Transverse colon (tissue), 4 donors: ENCODE measurements around the gene PLA2G2C. TPM values are rescaled to one million over a fixed set of nuclear protein-coding genes. Genes with fewer than 3 reads are reported as not detected.
A peak's percentile ranks its signal among the peaks of the same experiment; 100 is the strongest.

Experiments
- DNase-seq: peaks from one replicate; pipeline ENCODE4 v3.0.0-alpha.2; 2019
- H3K27ac ChIP-seq, 4 donors: fragments of 200-600 bp; sonication (generic); 2 replicates each; pipeline ENCODE4 v1.5.1; 2016 to 2018; ENCODE audit warnings: inconsistent platforms in 4 of 4
- H3K27me3 ChIP-seq: fragments of 200-600 bp; sonication (generic); 2 replicates; pipeline ENCODE4 v1.5.1; 2017; ENCODE audit warnings: inconsistent platforms
- H3K36me3 ChIP-seq, 4 donors: fragments of 200-600 bp; sonication (generic); 2 replicates each; pipeline ENCODE4 v1.5.1; 2017 to 2019; ENCODE audit warnings: inconsistent platforms in 4 of 4
- H3K4me1 ChIP-seq, 4 donors: fragments of 200-600 bp; sonication (generic); 2 replicates each; pipeline ENCODE4 v1.5.1; 2017 to 2020; ENCODE audit warnings: inconsistent platforms in 4 of 4
- H3K4me3 ChIP-seq, 4 donors: fragments of 200-600 bp; sonication (generic); 1 replicate in 1 of 4; 2 replicates in 3 of 4; pipeline versions ENCODE4 v1.5.1 to v1.6.1; 2017 to 2019; ENCODE audit warnings: inconsistent platforms in 4 of 4
- H3K9me3 ChIP-seq, 2 donors: fragments of 200-600 bp; sonication (generic); 2 replicates each; pipeline ENCODE4 v1.5.1; 2017 to 2019; ENCODE audit warnings: inconsistent platforms in 2 of 2
- CTCF ChIP-seq, 5 experiments: fragments of 200-600 bp in 3 of 5; fragments of 450-650 bp in 2 of 5; sonication (generic) in 3 of 5; IDR thresholded peaks; 1 replicate in 2 of 5; 2 replicates in 3 of 5; pipeline ENCODE4 v1.5.1; 2016 to 2017; ENCODE audit warnings: antibody characterized with exemption in 5 of 5, inconsistent platforms in 3 of 5, mild to moderate bottlenecking in 2 of 5, moderate library complexity in 1 of 5
- EP300 ChIP-seq: sonication (generic); formaldehyde crosslinking; IDR thresholded peaks from one replicate; pipeline ENCODE4 v1.6.1; 2017; ENCODE audit warnings: antibody characterized with exemption, low read depth
- POLR2A ChIP-seq: fragments of 450-650 bp; IDR thresholded peaks from one replicate; pipeline ENCODE4 v1.6.1; 2016; ENCODE audit warnings: antibody characterized with exemption, mild to moderate bottlenecking, moderate library complexity
- POLR2AphosphoS5 ChIP-seq, 3 donors: sonication (generic); formaldehyde crosslinking; IDR thresholded peaks; one replicate each; pipeline ENCODE4 v1.6.1; 2016; ENCODE audit warnings: antibody characterized with exemption in 3 of 3
- WGBS, 2 donors: methylation state at CpG; one replicate each; pipeline ENCODE4 v1.1.5; 2018; ENCODE audit warnings: low coverage in 1 of 2; 5-methylcytosine and 5-hydroxymethylcytosine counted together
- in situ Hi-C, 4 donors: fragments of 200-750 bp; cut with MboI; loops; one replicate each; pipeline versions ENCODE4 v1.15.0 to v1.15.1; 2017; ENCODE audit warnings: low sequenced_read_pairs in 3 of 4, low pct_ligation_motif_present in 1 of 4, low pct_unique_long_range_greater_than_20kb in 1 of 4
- intact Hi-C: fragments of 100-400 bp; cut with DNase I; formaldehyde crosslinking; loops from one replicate; pipeline ENCODE4 v1.15.1; 2023; ENCODE audit warnings: low total_unique reads
- total RNA-seq, 4 donors: library from RNA; depleted of rRNA; stranded (reverse); fragments of >200 nt; gene quantifications; one replicate each; pipeline ENCODE4 v1.1.0, GENCODE V29; 2016

The PLA2G2C gene
- total RNA-seq, 4 donors from 2014 or later, result 0.14 to 4.1 (median 0.16) TPM; not detected in 1

DNA sequence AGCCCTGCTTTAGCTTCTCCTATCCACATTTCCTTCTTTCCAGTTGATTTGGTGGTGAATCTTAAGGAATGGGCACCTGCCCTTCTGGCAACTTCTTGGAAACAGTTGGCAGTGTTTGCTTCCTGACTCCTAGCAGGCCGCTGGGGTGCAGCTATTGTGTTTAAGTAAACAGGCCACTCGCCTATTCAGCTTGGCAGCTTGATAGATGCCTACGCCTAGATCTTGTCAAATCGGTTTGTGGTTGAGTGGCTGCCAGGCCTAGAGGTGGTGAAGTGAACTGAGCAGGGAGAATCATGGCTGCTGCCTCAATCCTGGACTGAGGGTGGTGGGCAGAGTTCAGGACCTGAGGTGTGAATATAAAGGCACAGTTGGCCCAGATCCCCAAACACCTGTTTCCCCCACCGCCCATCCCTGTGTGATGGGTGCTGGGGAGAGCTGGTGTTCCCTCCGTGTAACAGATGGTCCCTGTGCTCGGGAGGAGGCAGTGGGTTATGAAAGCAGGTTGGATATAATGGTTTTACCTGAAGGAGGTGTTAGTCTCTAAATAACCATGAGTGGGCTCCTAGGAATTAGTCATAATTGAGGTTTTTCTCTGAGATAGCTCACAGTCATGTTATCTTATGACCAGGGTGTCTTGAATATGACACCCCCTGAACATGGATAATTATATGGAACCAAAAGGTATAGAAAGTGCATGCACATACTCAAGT lies 940 bp upstream of the PLA2G2C start:
- 41% methylated on average over 7 of the region's 7 CpGs; no CpG with 5 or more reads in 1 of the 2 donors for WGBS, 2 donors
- H3K4me1 ChIP-seq, result peaks cover 14 to 58% (median 46%) of the 10 kb centered on the region in 4 donors
- TF ChIP-seq EP300, result no peak
- TF ChIP-seq POLR2AphosphoS5 (IDR thresholded peaks at IDR 0.05), result peak; percentile 16 to 65 (median 60)
- TF ChIP-seq CTCF (IDR thresholded peaks at IDR 0.05), result peak in 2 of 5 experiments; percentile 54 to 65
- peak; percentile 57 for TF ChIP-seq POLR2A
- in situ Hi-C loops (no loop called here), intact Hi-C loops (no loop called here)
- peak overlapping the region; percentile 76 to 92 (median 88) for H3K27ac ChIP-seq
- no peaks in the 10 kb centered on the region for H3K27me3 ChIP-seq
- no peaks in the 10 kb centered on the region for H3K36me3 ChIP-seq
- peak overlapping the region in 1 of 4 donors; percentile 75 for H3K4me3 ChIP-seq
- DNase-seq, result peak; percentile 77
- no peaks in the 10 kb centered on the region for H3K9me3 ChIP-seq

DNA sequence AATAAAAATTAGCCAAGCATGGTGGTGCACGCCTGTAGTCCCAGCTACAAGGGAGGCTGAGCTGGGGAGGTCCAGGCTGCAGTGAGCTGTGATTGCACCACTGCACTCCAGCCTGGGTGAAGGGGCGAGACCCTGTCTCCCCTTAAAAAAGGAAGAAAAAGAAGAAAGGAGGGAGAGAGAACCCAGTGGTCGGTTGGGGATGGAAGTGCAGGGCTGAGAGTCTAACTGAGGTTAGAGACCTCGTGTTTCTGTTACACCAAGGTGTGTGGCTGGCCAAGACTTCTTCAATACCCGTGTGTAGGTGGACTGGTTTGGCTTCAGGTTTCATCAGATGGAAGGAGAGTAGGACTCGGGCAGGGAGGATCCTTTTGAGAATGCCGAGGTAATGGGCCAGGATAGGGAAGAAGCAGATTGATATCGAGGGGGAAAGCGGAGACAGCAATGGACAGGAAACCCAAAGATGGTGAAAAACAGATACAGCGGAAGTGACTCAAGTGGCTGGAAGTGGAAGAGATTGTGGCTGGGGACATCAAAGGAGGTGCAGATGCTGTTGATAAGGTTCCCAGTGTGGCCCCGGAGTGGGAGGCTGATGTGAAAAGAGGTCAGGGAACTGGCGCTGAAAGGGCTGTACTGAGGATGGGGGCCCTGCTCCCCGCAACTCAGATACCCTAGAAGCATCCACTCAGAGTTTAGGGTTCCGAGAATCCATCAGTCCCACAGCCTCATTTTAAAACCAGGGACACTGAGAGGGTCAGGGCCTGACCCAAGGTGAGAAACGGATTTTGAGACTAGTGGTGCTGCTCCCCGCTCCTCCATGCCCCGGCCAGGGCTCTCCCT lies 1.1 kb downstream of the PLA2G2C start:
- no peaks in the 10 kb centered on the region for H3K9me3 ChIP-seq
- no peak for DNase-seq
- intact Hi-C loops (no loop called here), in situ Hi-C loops (no loop called here)
- TF ChIP-seq EP300 (no peak), CTCF (IDR thresholded peaks at IDR 0.05) (no peak), POLR2A (no peak), POLR2AphosphoS5 (IDR thresholded peaks at IDR 0.05) (no peak)
- H3K4me1 ChIP-seq, result peaks cover 14 to 53% (median 45%) of the 10 kb centered on the region in 4 donors
- H3K4me3 ChIP-seq, result peak overlapping the region; percentile 42 to 75 (median 46)
- no peaks in the 10 kb centered on the region for H3K27me3 ChIP-seq
- no peaks in the 10 kb centered on the region for H3K36me3 ChIP-seq
- 54 to 66% methylated on average over 7 to 17 of the region's 17 CpGs for WGBS, 2 donors
- H3K27ac ChIP-seq, result peak overlapping the region; percentile 76 to 92 (median 88)

DNA sequence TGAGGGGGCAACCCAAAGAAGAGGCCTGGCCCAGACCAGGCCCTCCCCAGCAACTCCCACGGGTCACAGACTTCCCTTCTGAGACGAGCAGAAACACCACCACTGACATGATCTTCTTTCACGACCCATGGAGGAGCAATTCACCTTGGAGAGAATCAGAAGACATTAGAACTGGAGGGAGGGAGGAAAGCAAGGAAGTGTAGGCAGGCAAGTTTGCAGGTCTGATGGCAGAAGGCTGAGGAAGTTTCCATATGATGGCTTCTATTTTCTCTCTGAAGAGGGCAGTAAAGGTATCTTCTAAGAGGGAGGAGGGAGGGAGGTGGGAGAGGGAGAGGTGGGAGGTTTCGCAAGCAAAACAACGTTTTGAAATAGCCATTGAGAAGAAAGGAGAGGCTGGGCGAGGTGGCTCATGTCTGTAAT lies 1.8 kb downstream of the PLA2G2C start:
- intact Hi-C loops, result no loop called here
- H3K9me3 ChIP-seq, result no peaks in the 10 kb centered on the region
- H3K4me1 ChIP-seq, result peaks cover 14 to 53% (median 45%) of the 10 kb centered on the region in 4 donors
- WGBS, 2 donors, result 60 to 70% methylated on average over 2 to 6 of the region's 6 CpGs
- no peaks in the 10 kb centered on the region for H3K36me3 ChIP-seq
- in situ Hi-C loops, result no loop called here
- H3K27me3 ChIP-seq, result no peaks in the 10 kb centered on the region
- peak overlapping the region; percentile 76 to 92 (median 88) for H3K27ac ChIP-seq
- H3K4me3 ChIP-seq, result no peak overlapping the region
- DNase-seq, result no peak
- TF ChIP-seq POLR2A, result no peak
- TF ChIP-seq CTCF (IDR thresholded peaks at IDR 0.05), result no peak
- TF ChIP-seq EP300, result no peak
- no peak for TF ChIP-seq POLR2AphosphoS5 (IDR thresholded peaks at IDR 0.05)

DNA sequence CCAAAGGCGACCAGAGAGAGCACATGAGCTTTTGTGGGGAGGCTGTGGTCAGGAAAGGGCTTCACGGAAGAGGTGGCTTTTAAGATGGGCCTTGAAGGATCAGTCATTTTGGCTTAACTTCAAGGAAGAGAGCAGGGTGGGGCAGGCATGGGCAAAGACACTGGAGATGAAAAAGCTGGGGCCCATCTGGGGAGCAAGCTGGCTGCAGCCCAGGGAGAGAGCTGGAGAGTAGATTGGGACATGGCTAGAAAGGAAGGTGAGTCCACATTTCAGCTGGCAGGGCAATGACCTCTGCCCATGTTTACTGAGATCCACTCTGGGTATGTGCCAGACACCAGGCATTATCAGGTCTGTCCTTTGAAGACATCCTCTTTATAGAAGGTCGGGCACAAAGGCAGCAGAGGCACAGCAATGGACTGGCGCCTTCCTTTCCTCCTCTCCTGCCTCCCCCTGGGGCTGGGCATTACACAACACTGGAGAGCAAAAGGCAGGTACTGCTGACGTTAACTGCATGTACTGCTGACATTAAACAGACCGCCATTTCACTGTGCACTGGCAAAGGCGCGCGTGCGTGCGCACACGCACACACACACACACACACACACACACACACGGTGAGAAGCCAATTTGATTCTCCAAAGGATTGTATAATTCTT lies 2.6 kb downstream of the PLA2G2C start:
- peak; percentile 36 for DNase-seq
- peak; percentile 42 to 92 (median 78) for TF ChIP-seq POLR2AphosphoS5 (IDR thresholded peaks at IDR 0.05)
- TF ChIP-seq EP300, result peak; percentile 80
- TF ChIP-seq CTCF (IDR thresholded peaks at IDR 0.05), result no peak
- no peak for TF ChIP-seq POLR2A
- in situ Hi-C loops, result no loop called here
- Histone ChIP-seq H3K4me3 (no peak overlapping the region), H3K9me3 (no peaks in the 10 kb centered on the region), H3K36me3 (no peaks in the 10 kb centered on the region), H3K27ac (peak overlapping the region; percentile 76 to 92 (median 88)), H3K4me1 (peaks cover 14 to 53% (median 44%) of the 10 kb centered on the region in 4 donors), H3K27me3 (no peaks in the 10 kb centered on the region)
- WGBS, 2 donors, result 72 to 100% methylated on average over 1 to 13 of the region's 13 CpGs
- intact Hi-C loops, result no loop called here
